HG02642 (cell line): ENCODE data around the gene FHOD3.

ENCODE experiments used
- ATAC-seq: cut with Tn5 transposase; IDR thresholded peaks from one replicate; pipeline ENCODE4 v1.9.1; 2021; ENCODE audit warnings: mild to moderate bottlenecking; ENCODE audit not compliant: unreplicated experiment, poor library complexity

Gene FHOD3

DNA sequence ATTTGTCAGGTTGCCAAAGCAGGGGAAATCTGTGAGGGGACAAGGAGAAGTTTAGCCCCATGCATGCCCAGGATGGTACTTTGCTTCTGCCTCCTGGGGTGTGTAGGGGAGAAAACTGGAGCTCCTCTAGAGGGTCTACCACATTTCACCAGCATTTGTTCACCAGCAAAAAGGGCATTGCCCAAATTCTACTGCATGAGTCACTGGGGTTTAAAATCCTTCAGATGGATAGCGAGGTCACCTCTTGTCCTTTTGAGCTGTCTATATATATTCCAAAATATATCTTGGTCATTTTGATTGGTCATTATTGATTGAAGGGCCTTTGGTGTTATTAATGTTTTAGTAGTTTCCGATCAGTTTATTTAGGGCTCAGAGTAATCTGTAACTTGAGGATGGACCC is 18.7 kb downstream of the FHOD3 start:
- no peak for ATAC-seq

- no peak for ATAC-seq
These were observed 24.3 kb downstream of the FHOD3 start for GRCh38 chr18:36321658-36322407.

GRCh38 chr18:36322408-36322728 is 24.9 kb downstream of the FHOD3 start:
- ATAC-seq = no peak

- no peak for ATAC-seq
These were observed 25.2 kb downstream of the FHOD3 start for GRCh38 chr18:36322734-36323133.

DNA sequence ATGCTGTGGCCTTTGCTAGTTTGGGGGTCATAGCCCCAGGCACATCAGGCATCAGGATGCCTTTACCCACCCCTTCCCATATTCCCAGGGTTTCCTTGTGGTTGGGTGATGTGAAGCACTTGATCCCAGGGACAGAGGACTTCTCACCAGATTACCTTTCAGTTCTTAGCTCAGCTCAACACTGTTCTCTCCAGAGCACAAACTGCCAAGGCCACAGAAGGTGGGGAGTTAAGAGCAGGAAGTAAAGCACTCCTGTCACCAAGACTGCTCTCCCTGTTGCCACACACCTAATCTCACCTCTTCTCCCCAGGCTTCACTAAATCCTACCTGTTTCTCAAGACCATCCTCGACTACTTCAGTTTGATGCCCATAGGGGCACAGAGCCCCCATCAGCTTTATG is 25.9 kb downstream of the FHOD3 start:
- ATAC-seq = no peak

DNA sequence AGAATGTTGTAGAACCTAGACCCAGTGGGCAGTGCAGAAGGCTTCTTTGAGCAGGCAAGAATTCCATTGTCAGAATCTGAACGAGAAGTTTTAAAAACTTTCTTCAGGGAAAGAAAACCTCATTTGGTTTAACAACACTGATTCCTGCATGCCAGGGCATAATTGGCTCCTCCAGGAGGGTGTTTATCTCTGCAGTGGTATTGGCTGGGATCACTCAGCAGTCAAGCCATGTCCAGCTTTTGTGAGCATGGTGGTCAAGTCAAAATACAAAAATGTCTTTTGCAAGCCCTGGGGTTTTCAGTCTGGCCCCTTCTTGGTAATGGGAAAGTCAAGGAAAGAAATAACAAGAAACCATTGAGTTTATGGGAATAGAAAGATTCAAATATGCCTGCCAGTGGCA is 28.3 kb downstream of the FHOD3 start:
- no peak for ATAC-seq

DNA sequence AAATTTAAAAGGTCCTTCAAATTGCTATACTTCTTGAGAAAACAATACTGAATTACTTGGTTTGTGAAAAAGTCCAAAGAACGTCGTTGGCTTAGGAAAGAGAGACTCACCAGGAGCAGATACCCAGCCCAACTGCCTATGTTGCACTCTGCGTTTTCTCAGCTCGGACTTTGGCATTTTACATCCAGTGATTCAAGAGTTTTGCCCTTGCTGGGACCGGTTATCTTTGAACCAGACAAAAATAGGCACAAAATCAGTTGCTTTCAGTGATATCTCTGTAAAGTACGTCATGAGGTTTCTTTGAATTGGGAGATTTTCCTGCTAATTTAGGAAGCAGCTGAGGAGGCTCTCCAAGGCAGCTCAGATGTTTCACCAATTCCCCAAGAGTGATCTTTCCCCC is 29.3 kb downstream of the FHOD3 start:
- ATAC-seq = no peak

- ATAC-seq = no peak
These were observed 30.1 kb downstream of the FHOD3 start for GRCh38 chr18:36327352-36328316.

GRCh38 chr18:36328385-36328858 is 30.9 kb downstream of the FHOD3 start:
- ATAC-seq = no peak

GRCh38 chr18:36328916-36329315 is 31.4 kb downstream of the FHOD3 start:
- ATAC-seq = no peak

- no peak for ATAC-seq
These were observed 32.3 kb downstream of the FHOD3 start for GRCh38 chr18:36329684-36330434.

GRCh38 chr18:36330435-36331052 is 33.0 kb downstream of the FHOD3 start:
- ATAC-seq = no peak

DNA sequence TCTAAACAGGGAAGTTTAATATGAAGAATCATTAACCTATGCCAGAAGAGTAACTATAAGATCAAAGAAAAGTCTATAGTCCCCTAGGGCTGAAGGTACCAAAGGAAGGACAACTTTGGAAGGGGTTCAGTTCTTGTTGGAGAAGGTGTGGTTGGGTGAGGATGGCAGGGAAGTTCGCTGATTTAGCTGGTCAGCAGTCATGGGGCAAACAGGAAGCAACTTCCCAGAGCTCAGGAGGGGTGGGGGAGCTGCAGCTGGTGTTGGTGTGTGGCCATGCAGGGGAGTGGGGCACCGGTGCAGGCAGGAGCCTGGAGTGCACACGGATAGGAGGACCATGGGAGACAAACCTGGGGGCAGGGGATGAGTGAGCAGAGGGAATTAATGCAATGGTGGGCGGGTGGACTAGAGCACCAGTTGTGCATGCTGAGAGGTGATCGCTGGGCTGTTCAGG is 34.0 kb downstream of the FHOD3 start:
- ATAC-seq = no peak

DNA sequence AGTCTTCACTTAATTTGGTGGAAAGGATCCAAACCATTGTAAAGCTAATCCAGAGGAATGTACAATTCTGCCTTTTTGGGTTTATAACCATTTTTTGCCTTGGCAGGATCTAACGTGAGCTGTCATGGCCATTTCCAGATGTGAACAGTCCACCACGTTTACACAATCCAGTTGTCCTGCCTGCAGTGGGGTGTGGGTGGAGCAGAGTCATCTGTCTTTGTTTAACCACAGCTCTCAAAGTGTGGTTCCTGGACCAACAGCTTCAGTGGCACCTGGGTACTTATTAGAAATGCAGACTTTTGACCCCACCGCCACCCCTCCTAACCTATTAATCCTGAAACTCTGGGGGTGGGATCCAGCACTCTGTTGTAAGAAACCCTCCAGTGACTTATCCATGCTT is 35.9 kb downstream of the FHOD3 start:
- ATAC-seq = no peak

DNA sequence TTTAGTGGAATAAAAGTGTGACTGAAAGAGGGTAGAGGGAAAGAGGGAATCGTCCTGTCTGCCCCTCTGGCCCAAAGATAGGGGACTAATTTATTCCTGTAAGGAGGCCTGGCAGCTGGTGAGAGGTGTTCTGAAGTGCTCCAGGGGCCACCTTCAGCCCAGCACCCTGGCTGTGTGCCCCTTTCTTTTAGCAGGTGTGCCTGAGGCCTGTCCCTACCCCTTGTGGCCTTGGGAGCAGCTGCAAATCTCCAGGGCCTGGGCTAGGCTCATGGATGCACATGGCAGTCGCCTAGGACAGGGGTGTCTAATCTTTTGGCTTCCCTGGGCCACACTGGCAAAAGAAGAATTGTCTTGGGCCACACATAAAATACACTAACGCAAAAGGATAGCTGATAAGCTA is 37.3 kb downstream of the FHOD3 start:
- no peak for ATAC-seq

DNA sequence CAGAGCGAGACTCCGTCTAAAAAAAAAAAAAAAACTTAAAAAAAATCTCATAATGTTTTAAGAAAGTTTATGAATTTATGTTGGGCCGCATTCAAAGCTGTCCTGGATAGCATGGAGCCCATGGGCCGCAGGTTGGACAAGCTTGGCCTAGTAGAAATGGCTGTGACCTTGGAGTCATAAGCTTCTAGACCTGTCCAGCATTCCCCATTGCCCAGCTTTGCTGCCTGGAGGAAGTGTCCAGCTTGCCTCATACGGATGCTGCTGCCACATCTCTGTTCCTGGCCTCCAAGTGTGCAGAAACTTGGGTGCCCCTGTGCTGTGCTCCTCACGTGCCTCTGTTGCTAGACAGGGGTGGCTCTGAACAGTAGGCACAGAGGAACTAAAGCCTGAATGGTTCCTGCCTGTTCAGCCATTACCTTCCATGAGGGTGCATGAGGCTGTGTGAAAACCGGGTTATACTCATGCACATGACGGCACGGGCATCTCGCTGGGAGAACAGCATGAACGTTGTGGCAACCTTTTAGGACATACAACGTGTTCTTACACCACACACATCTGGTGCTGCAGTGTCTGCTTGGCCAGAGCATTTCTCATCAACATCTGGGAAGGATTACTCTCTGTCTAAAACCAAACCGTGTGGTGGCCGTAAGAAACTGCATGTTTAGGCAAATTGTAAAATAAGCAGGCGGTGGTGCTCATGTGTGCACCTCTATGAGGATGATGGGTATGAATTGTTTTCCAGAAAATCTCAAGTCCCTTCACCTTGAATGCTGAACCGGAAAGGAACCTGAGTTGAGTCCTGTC is 38.2 kb downstream of the FHOD3 start:
- no peak for ATAC-seq

- ATAC-seq = no peak
These were observed 40.3 kb downstream of the FHOD3 start for GRCh38 chr18:36337679-36338402.

- ATAC-seq = no peak
These were observed 41.0 kb downstream of the FHOD3 start for GRCh38 chr18:36338403-36338933.

GRCh38 chr18:36340246-36340645 is 42.7 kb downstream of the FHOD3 start:
- ATAC-seq = no peak
